Liver (tissue), 3 donors: ENCODE measurements around the gene ANKFN1.

Experiments
- CTCF ChIP-seq: fragments of 150-350 bp; IDR thresholded peaks from 2 replicates; pipeline ENCODE4 v1.5.1; 2017; ENCODE audit warnings: improper control_type of control experiment, low read depth, low read length; ENCODE audit not compliant: missing input control
- EGR1 ChIP-seq, 2 donors: IDR thresholded peaks; 2 replicates each; pipeline ENCODE4 v1.6.1; 2016 to 2018; ENCODE audit warnings: antibody characterized with exemption in 2 of 2, low read depth in 2 of 2
- MAX ChIP-seq: IDR thresholded peaks from 2 replicates; pipeline ENCODE4 v1.6.1; 2016; ENCODE audit warnings: antibody characterized with exemption
- SP1 ChIP-seq: IDR thresholded peaks from 2 replicates; pipeline ENCODE4 v1.6.1; 2018; ENCODE audit warnings: antibody characterized with exemption, mild to moderate bottlenecking
- TAF1 ChIP-seq: conservative IDR thresholded peaks from 2 replicates; pipeline ENCODE4 v1.6.1; 2016; ENCODE audit warnings: antibody characterized with exemption, mild to moderate bottlenecking
- donor health status: healthy.
- donor health status: healthy.

GRCh38 chr17:56425483-56425882 is 272.2 kb downstream of the ANKFN1 start:
- TF ChIP-seq SP1 (no peak), CTCF (no peak), TAF1 (no peak), MAX (no peak), EGR1 (IDR thresholded peaks at IDR 0.05; ENCODE audit: low read depth in 2 of 2) (no peak)
